ENCODE data around the gene GHRL. TPM values are rescaled to one million over a fixed set of nuclear protein-coding genes. Genes with fewer than 3 reads are reported as not detected.
A peak's percentile ranks its signal among the peaks of the same experiment; 100 is the strongest.

GHRL gene
- total RNA-seq, 1 experiment from 2014 or later = 2.0 TPM

DNA sequence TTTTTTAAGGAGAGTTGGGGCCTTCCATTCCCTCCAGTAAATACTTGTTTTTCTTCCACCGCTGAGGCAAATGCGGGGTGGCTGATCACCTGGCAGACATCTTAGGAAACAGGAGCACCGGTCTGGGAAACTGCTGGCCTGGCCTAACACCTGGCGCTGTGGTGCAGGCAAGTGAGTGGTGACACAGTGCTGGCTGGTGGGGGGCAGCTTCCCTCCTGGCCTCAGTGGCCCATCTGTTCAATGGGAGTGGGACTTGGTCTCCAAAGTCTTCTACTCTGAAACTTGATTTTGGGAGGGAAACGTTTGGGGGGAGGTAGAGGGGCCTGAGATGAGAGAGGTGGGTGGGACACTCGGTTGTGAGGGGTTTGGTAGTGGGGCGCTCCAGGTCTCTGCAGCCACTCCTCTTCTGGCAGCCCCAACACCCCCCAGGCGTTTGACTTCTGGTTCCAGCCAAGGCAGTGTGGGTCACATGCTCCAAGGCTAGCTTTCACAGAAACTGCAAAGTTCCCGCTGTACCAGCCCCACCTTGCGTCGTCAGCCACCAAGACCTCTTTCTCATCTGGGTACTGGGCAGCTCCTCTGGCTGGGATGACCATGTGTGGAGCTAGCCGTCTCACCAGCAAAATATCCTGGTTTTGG, 4.7 kb downstream of the GHRL start:
- Histone ChIP-seq H3K4me1 (ENCODE audit: insufficient read depth, low read length, poor library complexity, severe bottlenecking) (no peaks in the 10 kb centered on the region), H3K27me3 (replicated peaks; ENCODE audit: insufficient read depth, low read depth, low read length, poor library complexity) (no peaks in the 10 kb centered on the region), H3K9me3 (ENCODE audit: low read depth, low read length, poor library complexity, severe bottlenecking) (no peaks in the 10 kb centered on the region), H3K4me3 (ENCODE audit: low read depth, low read length, poor library complexity, severe bottlenecking) (no peak overlapping the region), H3K27ac (ENCODE audit: low read depth, low read length, poor library complexity, severe bottlenecking) (no peak overlapping the region), H3K36me3 (ENCODE audit: insufficient read depth, low read length, poor library complexity, severe bottlenecking) (peaks cover 3% of the 10 kb centered on the region)
- CTCF ChIA-PET = interaction anchor here (0.6 kb wide), 1 partner anchor 444 kb away, joined by 3 read pairs; no protein-coding TSS in a partner anchor
- no peak for DNase-seq (ENCODE audit: low spot score)
- BruUV-seq (replicated peaks) = no TSS peak
- TF ChIP-seq, protein P1, sequence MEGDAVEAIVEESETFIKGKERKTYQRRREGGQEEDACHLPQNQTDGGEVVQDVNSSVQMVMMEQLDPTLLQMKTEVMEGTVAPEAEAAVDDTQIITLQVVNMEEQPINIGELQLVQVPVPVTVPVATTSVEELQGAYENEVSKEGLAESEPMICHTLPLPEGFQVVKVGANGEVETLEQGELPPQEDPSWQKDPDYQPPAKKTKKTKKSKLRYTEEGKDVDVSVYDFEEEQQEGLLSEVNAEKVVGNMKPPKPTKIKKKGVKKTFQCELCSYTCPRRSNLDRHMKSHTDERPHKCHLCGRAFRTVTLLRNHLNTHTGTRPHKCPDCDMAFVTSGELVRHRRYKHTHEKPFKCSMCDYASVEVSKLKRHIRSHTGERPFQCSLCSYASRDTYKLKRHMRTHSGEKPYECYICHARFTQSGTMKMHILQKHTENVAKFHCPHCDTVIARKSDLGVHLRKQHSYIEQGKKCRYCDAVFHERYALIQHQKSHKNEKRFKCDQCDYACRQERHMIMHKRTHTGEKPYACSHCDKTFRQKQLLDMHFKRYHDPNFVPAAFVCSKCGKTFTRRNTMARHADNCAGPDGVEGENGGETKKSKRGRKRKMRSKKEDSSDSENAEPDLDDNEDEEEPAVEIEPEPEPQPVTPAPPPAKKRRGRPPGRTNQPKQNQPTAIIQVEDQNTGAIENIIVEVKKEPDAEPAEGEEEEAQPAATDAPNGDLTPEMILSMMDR (conservative IDR thresholded peaks at IDR 0.05; ENCODE audit: low read depth, low read length) = no peak
- TF ChIP-seq EZH2 (IDR thresholded peaks at IDR 0.05; ENCODE audit: borderline replicate concordance, low read depth, low read length, poor library complexity, severe bottlenecking) = no peak
- POLR2A ChIA-PET (ENCODE audit: low non-redundant PET) = interaction anchor here (0.6 kb wide), 1 partner anchor 363 kb away, joined by 4 read pairs; no protein-coding TSS in a partner anchor
- intact Hi-C loops (cut with micrococcal nuclease; ENCODE audit: unreplicated experiment) = no loop called here

DNA sequence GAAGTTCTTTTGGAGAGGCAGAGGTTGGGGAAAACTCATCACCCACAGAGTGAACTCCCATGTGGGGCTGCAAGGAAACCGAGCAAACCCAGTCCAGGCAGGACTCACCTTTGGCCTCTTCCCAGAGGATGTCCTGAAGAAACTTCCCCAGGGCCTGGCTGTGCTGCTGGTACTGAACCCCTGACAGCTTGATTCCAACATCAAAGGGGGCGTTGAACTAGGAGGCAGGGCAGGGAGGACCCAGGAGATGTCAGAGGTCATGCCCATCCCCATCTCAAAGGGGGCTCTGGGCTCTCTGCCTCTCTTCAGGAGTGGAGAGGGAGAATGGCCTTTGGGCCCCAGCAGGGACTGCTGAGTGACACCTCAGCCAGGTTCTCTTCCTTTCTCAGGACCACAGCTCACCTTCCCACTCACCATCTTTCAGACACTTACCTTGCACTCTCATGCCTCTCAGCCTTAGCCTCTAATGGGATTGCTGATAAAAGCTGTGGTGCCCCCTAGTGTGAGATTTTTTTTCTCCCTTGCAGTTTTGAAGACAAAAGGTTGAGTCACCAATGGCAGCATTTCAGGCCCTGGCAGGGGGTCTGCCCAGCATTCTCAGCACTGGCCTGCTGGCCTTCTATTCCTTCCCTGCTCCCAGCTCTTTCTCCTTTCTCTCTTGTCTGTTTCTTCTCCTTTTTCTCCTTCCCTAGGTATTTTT, 6.0 kb downstream of the GHRL start:
- Histone ChIP-seq H3K9me3 (ENCODE audit: low read depth, low read length, poor library complexity, severe bottlenecking) (no peaks in the 10 kb centered on the region), H3K27me3 (replicated peaks; ENCODE audit: insufficient read depth, low read depth, low read length, poor library complexity) (no peaks in the 10 kb centered on the region), H3K4me1 (ENCODE audit: insufficient read depth, low read length, poor library complexity, severe bottlenecking) (no peaks in the 10 kb centered on the region), H3K36me3 (ENCODE audit: insufficient read depth, low read length, poor library complexity, severe bottlenecking) (no peaks in the 10 kb centered on the region), H3K27ac (ENCODE audit: low read depth, low read length, poor library complexity, severe bottlenecking) (no peak overlapping the region), H3K4me3 (ENCODE audit: low read depth, low read length, poor library complexity, severe bottlenecking) (no peak overlapping the region)
- CTCF ChIA-PET = interaction anchor here (0.6 kb wide), 1 partner anchor 119 kb away, joined by 3 read pairs; no protein-coding TSS in a partner anchor
- no peak for TF ChIP-seq EZH2 (IDR thresholded peaks at IDR 0.05; ENCODE audit: borderline replicate concordance, low read depth, low read length, poor library complexity, severe bottlenecking)
- TF ChIP-seq, protein P1 (conservative IDR thresholded peaks at IDR 0.05; ENCODE audit: low read depth, low read length) = peak; percentile 61
- intact Hi-C loops (cut with micrococcal nuclease; ENCODE audit: unreplicated experiment) = no loop called here
- DNase-seq (ENCODE audit: low spot score) = peak; percentile 86
- POLR2A ChIA-PET (ENCODE audit: low non-redundant PET) = no interaction called here
- BruUV-seq (replicated peaks) = no TSS peak

DNA sequence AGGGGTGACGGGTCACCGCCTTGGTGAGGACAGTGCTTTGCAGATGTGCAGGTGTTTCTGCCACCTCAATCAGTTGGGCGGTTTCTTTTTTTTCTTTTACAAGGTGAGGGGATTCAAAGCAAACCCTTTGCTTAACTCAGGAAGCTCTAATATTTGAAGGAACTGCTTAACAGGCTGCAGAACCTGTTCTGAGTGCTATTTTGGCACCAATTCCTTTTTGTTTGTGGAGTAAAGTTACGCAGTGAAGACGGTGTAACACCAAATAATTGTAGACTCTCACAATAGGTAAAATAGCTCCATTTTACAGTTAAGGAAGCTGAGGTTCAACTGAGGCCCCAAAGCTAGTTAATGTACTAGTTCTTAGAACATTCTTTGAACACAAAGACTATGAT, 6.6 kb downstream of the GHRL start:
- POLR2A ChIA-PET (ENCODE audit: low non-redundant PET) = no interaction called here

More for the DNA sequence above, 6.6 kb downstream of the GHRL start:
- Histone ChIP-seq H3K4me3 (ENCODE audit: low read depth, low read length, poor library complexity, severe bottlenecking) (no peak overlapping the region), H3K9me3 (ENCODE audit: low read depth, low read length, poor library complexity, severe bottlenecking) (no peaks in the 10 kb centered on the region), H3K36me3 (ENCODE audit: insufficient read depth, low read length, poor library complexity, severe bottlenecking) (no peaks in the 10 kb centered on the region), H3K4me1 (ENCODE audit: insufficient read depth, low read length, poor library complexity, severe bottlenecking) (no peaks in the 10 kb centered on the region), H3K27me3 (replicated peaks; ENCODE audit: insufficient read depth, low read depth, low read length, poor library complexity) (no peaks in the 10 kb centered on the region), H3K27ac (ENCODE audit: low read depth, low read length, poor library complexity, severe bottlenecking) (no peak overlapping the region)
- TF ChIP-seq, protein P1 (conservative IDR thresholded peaks at IDR 0.05; ENCODE audit: low read depth, low read length) = no peak
- TF ChIP-seq EZH2 (IDR thresholded peaks at IDR 0.05; ENCODE audit: borderline replicate concordance, low read depth, low read length, poor library complexity, severe bottlenecking) = no peak
- intact Hi-C loops (cut with micrococcal nuclease; ENCODE audit: unreplicated experiment) = no loop called here
- CTCF ChIA-PET = no interaction called here
- BruUV-seq (replicated peaks) = no TSS peak
- DNase-seq (ENCODE audit: low spot score) = no peak

Data from A673 (cell line).